ENCODE data around the gene JARID2.

JARID2 gene

GRCh38 chr6:15500078-15500740, 254.3 kb downstream of the JARID2 start:
- DNase-seq = no peak

DNA sequence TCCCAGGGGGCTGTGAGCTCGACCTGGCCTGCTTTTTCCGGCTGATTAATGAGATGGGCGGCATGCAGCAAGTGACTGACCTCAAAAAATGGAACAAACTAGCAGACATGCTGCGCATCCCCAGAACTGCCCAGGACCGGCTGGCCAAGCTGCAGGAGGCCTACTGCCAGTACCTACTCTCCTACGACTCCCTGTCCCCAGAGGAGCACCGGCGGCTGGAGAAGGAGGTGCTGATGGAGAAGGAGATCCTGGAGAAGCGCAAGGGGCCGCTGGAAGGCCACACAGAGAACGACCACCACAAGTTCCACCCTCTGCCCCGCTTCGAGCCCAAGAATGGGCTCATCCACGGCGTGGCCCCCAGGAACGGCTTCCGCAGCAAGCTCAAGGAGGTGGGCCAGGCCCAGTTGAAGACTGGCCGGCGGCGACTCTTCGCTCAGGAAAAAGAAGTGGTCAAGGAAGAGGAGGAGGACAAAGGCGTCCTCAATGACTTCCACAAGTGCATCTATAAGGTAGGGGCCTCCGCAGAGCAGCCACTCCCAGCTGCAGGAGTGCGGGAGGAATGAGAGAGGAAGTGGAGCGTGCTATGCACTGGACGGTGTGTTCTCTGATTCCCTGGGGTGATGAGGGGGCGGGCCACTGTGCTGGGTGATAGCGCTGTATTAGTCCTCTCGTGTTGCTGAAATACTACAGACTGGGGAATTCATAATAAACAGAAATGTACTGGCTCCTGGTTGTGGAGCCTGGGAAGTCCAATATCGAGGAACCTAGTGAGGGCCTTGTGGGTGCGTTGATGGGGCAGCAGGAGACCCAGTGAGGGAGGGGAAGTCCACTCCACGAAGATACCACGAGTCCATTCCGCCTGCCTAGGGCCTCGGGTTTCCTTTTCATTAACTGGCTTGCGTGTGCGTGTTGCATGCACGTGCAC, 255.3 kb downstream of the JARID2 start:
- DNase-seq = no peak

- no peak for DNase-seq
These were observed 256.1 kb downstream of the JARID2 start for GRCh38 chr6:15501826-15502445.

- no peak for DNase-seq
These were observed 256.8 kb downstream of the JARID2 start for GRCh38 chr6:15502446-15503345.

DNA sequence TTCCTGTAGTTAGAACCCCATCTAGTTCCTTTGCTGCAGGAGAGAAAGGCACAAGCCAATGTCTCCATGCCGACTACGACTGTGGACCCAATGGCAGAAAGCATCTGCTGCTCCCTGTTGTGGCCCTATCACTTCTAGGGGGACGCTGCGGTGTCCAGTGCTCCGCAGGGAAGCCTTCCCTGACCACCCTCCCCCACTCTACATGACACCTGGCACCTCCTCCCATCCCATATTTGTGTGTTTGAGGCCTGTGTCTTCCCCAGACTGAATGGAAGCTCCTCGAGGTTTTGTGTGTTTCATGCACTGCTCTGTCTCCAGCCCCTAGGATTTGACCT, 257.4 kb downstream of the JARID2 start:
- DNase-seq = no peak

DNA sequence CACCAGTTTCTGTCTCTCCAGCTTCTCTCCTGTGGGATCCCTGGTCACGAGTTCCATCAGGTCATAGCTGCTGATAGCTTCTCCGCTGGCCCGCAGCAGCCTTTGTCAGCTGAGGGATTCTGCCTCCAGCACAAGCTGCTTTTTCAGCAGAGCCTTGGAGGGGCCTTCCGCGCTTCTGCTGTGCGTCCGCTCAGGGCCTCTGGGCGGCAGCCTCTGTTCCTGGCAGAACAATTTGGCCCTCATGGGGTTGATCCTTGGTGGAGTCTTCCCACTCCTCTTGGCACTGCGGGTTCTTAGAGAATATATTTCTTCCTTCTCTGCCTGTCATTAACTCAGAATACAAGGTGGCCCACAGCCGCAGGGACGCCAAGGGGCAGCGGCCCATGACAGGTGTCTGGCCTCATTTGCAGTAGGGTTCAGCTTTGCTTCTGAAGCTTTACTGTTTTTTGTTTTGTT, 258.2 kb downstream of the JARID2 start:
- DNase-seq = no peak

GRCh38 chr6:15504581-15505350, 258.9 kb downstream of the JARID2 start:
- DNase-seq = no peak

DNA sequence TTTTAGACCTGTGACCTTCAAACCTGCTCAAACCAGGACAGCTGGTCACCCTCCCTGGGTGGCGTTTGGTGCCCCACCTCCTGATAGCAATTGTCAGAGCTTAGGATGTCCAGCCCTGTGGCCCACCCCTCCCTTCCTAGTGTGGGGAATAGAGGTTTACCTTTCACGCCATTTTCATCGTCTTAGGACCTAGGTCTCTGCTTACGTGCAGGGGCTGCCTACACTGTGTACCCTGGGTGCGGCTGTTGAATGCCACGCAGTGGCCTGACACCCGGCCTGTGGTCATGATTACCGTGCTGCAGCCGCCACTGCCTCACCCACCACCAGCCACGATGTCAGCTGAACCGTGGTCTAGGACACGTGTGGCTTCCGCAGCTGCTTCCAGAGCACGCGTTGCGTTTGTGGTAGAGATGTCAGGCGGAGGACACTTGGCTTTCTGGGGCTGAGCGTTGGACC, 259.6 kb downstream of the JARID2 start:
- no peak for DNase-seq

DNA sequence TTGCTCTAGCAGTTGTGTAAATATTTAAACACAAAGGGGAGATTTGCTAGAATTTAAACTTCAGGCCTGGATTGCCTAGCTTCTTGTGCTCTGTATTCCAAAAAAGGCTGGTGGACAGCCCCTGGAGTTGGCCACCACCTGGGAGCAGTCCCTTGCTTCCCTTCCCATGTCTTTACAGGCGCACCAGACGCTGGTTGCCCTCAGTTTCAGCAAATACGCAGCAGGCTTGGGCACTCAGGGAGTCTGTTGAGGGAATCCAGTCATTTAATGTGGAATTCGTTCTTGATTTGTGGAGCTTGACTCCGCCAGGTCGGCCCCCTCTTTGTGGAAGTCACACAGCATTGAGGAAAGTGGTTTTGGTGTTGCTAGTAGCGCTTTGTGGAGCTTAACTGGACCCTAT, 260.2 kb downstream of the JARID2 start:
- no peak for DNase-seq

DNA sequence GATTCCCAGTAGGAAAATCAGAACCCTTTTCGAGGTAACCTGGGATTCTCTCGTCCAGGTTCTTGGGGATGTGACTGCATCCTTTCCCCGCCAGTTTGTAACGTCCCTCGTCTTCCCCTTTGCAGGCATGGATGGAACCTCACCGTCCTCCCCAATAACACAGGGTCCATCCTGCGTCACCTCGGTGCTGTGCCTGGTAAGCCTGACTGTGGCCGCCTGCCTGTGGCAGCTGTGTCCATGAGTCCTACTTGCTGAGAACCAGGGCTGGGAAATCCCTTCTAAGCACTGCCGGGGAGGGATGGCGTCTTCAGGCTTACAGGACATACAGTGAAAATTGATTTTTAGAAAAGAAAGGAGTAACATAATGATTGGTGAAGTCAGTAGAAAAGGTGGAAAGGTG, 261.4 kb downstream of the JARID2 start:
- no peak for DNase-seq

DNA sequence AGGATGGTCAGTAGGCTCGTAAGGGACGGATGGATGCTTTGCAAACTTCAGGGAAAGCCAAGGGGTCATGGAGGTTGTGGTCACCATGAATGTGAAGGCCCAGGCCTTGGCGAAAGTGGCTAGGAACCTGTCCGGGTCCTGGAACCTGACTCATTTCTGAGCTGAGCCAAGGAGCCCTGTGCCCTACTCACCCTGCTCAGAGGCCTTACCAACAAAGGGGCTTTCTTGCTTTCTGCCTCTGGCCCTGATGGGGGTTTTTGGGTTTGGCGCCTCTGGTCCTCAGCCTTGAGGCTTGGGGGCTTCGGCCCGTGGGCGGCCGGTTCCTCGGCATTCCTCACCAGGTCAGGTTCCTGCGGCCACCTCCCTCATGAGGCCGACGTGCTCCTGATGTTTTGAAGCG, 261.9 kb downstream of the JARID2 start:
- DNase-seq = no peak

- no peak for DNase-seq
These were observed 262.6 kb downstream of the JARID2 start for GRCh38 chr6:15508441-15508871.

DNA sequence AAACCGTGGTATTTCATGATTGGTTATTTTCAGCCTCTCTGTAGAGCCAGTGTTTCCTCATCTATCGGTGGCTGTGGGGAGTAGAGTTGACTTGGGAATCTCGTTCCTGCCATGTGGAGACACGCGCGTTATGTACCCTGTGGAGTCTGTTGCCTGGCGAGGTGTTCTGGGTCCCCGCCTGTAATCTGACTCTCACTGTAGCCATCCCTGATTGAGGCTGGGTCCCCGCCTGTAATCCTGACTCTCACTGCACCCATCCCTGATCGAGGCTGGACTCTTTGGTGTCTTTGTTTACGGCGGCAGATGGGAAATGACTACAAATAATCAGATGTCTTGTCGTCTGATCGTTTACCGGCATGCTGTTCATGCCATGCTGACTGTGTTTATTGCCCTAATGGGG, 263.1 kb downstream of the JARID2 start:
- no peak for DNase-seq

GRCh38 chr6:15509335-15509933, 263.6 kb downstream of the JARID2 start:
- no peak for DNase-seq

GRCh38 chr6:15510121-15510520, 264.3 kb downstream of the JARID2 start:
- DNase-seq = no peak

GRCh38 chr6:15510536-15511247, 264.8 kb downstream of the JARID2 start:
- no peak for DNase-seq

DNA sequence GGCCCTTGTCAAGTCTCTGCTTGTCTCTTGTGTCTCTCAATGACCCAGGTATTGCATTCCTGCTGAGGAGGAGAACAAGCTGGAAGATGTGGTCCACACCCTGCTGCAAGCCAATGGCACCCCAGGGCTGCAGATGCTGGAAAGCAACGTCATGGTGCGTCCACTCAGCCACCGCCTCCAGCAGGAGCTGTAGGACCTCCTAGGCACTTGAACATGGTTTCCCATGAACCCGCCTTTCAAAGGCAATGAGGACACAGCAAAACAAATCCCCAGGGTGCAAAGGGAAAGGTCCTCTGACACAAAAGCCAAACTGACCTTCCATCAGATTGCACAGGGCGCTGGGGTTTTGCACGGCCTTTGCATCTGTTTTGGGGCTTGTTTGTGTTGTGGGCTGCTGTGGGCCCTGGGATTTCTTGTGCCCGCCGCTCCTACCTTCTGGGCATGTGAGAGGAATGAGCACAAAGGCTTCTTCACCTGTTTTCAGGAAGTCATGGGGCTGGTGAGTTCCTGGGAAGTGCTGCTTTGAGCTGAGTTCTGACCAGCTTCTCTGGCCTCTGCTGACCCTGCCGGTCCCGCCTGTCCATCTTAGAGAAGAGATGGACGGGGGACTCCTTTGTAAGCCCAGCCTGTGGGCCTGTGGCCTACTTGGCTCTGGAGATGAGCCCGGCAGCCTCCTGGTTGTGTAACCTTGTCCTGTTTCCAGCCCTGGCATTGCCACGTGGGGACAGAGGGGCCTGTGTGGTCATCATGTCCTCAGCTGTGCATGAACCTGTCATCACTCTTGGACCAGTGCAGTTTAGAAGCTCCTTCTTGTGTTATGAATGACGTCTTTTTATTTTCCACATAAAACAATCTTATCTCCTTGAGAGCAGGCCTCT, 265.6 kb downstream of the JARID2 start:
- DNase-seq = no peak

GRCh38 chr6:15512126-15512525, 266.3 kb downstream of the JARID2 start:
- no peak for DNase-seq

- no peak for DNase-seq
These were observed 266.9 kb downstream of the JARID2 start for GRCh38 chr6:15512721-15513120.

All from bone marrow (tissue), 2 donors.